NCI-H446 treated with DMSO at 0.1 percent for 48 hours (cell line): ENCODE data around the gene SP100.

Experiments used
- DNase-seq: peaks from one replicate; lab custom pipeline; 2025; lab: John Stamatoyannopoulos, UW

SP100 gene

DNA sequence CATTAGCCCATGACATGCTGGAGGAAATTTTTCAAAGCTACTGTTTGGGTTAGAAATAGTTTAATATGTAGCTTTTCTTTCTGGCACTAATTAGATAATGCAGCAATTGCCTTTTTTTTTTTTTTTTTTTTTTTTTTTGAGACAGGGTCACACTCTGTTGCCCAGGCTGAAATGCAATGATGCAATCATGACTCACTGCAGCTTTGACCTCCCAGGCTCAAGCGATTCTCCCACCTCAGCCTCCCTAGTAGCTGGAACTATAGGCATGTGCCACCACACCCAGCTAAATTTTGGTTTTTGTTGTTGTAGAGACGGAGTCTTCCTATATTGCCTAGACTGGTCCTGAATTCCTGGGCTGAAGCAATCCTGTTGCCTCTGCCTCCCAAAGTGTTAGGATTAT lies 136.2 kb downstream of the SP100 start:
- DNase-seq, result no peak

DNA sequence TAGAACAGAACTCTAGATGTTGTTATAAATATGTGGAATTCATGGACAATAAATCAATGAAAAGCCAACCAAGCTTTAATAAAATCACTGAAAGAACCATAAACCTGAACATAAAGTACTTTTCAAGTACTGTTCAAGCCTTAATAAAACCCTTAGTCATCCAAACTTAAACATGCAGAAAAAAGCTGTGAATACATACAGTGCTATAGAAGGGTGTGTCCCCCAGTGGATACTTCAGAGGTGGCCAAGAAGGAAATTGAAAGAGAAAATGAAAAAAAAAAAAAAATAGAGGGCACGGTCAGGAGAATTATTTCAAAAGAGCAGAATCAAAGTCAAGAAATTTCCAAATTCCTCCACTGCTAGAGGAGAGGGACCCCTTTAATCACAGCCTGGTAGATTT lies 141.1 kb downstream of the SP100 start:
- no peak for DNase-seq

GRCh38 chr2:230564805-230565779 lies 149.1 kb downstream of the SP100 start:
- no peak for DNase-seq

GRCh38 chr2:230569298-230569697 lies 153.3 kb downstream of the SP100 start:
- no peak for DNase-seq

- DNase-seq, result no peak
Measured at GRCh38 chr2:230570987-230571386, 155.0 kb downstream of the SP100 start.

- DNase-seq, result no peak
Measured at GRCh38 chr2:230575642-230576324, 159.8 kb downstream of the SP100 start.

DNA sequence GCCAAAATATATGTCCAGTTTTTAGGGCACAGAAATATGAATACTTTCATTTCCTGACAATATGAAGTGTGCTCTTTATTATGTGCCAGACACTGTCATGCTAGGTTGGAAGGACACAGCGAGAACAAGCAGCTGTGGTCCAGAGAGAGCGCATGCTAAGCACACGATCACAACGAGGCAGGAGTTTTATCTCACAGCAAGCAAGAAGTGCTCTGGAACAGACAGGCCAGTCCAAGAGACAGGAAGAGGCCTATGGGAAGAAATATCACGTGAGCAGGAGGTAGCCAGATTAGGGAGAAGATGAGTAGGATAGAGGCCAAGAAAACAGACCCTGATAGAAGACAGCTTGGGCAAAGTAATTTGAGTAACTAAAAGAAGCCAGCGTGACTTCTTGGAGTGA lies 161.1 kb downstream of the SP100 start:
- no peak for DNase-seq

DNA sequence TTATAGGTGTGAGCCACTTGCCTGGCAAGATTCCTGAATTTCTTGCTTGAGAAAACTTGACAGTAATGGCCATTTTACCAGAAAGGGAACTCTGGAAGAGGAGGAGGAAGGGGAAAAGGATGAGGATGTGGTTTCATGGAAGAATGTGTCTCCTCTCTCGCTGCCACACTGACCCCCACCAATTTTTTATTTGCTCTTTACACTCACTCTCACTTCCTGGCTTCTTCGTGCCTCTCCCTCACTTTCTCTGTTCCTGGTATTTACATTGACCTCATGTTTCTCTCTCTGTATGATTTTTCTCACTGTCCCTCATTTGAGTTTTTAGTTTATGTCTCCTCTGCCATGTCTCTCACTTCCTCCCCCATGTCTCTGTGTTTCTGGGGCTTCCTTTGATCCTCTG lies 162.1 kb downstream of the SP100 start:
- DNase-seq, result no peak

DNA sequence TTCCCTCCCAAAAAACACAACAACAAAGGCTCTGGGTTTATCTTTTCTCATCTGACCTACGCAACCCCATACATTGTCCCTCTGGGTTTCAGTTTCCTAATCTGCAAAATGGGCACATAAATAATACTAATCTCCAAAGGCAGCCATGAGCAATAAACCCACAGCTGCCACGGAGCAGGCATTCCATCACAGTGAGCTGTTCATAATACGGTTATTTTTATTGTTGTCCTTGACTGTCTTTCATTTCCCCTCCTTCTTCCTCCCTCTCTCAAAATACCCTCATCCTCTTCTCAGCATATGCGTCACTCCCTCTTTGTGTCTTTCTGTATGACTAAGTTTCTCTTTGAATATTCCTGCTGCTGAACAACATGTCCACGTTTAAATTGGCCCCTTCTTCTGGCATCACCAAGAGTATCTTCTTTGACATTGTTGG lies 166.9 kb downstream of the SP100 start:
- no peak for DNase-seq

- no peak for DNase-seq
Measured at GRCh38 chr2:230583581-230583980, 167.6 kb downstream of the SP100 start.

DNA sequence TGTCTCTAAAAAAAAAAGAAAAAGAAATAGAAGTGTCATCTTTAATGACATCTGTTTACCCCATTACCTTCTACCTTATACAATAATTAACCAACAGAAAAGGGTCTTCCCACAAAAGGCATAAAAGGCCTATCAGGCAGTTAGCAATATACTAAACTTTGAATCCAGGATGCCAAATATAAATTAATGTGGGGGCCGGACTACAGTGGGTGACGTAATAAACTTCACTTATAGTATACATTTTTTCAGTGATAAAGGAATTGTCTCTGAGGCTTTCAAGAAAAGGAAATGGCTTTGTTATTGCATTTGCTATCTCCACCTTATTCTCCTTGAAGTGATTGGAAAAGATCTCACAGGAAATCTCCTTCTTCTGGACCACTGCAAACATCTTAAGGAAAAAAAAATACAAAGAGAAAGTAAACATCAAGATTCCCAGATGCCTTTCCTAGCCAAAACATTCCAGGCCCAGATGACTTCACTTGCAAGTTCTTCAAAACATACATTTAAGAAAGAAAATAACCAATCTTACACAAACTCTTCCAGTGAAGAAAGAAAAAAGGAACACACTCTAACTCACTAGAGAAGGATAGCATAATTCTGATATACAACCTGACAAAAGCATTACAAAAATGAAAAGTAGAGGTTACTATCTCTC lies 170.5 kb downstream of the SP100 start:
- DNase-seq, result no peak

GRCh38 chr2:230589025-230589424 lies 173.0 kb downstream of the SP100 start:
- no peak for DNase-seq

GRCh38 chr2:230589497-230590015 lies 173.6 kb downstream of the SP100 start:
- DNase-seq, result no peak

DNA sequence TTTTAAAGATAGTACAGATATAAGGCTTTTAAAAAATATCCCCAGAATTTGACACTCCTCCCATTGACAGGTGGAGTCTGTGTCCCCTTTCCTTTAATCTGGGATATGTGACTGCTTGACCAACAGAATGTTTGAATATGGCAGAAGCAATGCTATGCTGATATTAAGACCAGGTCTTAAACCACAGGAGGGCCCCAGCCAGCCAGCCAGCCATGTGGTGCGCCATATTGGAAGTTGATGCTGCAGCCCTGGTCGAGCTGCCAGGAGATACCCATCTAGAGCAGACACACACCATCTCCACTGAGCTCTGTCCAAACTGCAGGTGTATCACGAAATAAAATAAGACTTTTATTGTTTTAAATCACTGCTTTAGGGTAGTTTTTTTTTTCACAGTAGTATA lies 174.3 kb downstream of the SP100 start:
- DNase-seq, result no peak

- no peak for DNase-seq
Measured at GRCh38 chr2:230591850-230592249, 175.8 kb downstream of the SP100 start.

GRCh38 chr2:230592775-230593174 lies 176.8 kb downstream of the SP100 start:
- no peak for DNase-seq
